BLaER1 treated with 17β-estradiol and CSF1 and Interleukin-3, amounts not matched to agents 10 nM and 100 nM (cell line): ENCODE results near the gene HNRNPAB.

Experiments used
- H3K27ac ChIP-seq, 11 experiments: shearing (Covaris generic); formaldehyde crosslinking; 2 replicates each; pipeline ENCODE4 v1.8.1; 2022
- H3K27me3 ChIP-seq, 11 experiments: shearing (Covaris generic); formaldehyde crosslinking; 2 replicates each; pipeline ENCODE4 v1.8.1; 2022
- H3K36me3 ChIP-seq, 11 experiments: shearing (Covaris generic); formaldehyde crosslinking; 2 replicates each; pipeline ENCODE4 v1.8.1; 2022
- H3K4me1 ChIP-seq, 10 experiments: shearing (Covaris generic); formaldehyde crosslinking; 2 replicates each; pipeline ENCODE4 v1.8.1; 2022
- H3K4me2 ChIP-seq, 11 experiments: shearing (Covaris generic); formaldehyde crosslinking; 2 replicates each; pipeline ENCODE4 v1.8.1; 2022
- H3K4me3 ChIP-seq, 10 experiments: shearing (Covaris generic); formaldehyde crosslinking; 2 replicates each; pipeline ENCODE4 v1.8.1; 2022
- H3K9ac ChIP-seq, 11 experiments: shearing (Covaris generic); formaldehyde crosslinking; 2 replicates each; pipeline ENCODE4 v1.8.1; 2022
- H3K9me3 ChIP-seq, 11 experiments: shearing (Covaris generic); formaldehyde crosslinking; replicated peaks in 1 of 11; 2 replicates each; pipeline ENCODE4 v1.8.1; 2022
- H4K20me1 ChIP-seq, 11 experiments: shearing (Covaris generic); formaldehyde crosslinking; 2 replicates each; pipeline ENCODE4 v1.8.1; 2022
- Cebpa-rat ChIP-seq, 11 experiments: shearing (Covaris generic); IDR thresholded peaks; 2 replicates each; pipeline ENCODE4 v1.8.1; 2022

The HNRNPAB gene

GRCh38 chr5:178218827-178219226 is 14.5 kb downstream of the HNRNPAB start:
- H3K27me3 ChIP-seq: no peaks in the 10 kb centered on the region
- no peaks in the 10 kb centered on the region for H3K9me3 ChIP-seq
- peaks cover 9 to 69% (median 35%) of the 10 kb centered on the region in 10 experiments; a peak in 16 of 20 replicates for H3K4me1 ChIP-seq
- no peak overlapping the region for H3K4me2 ChIP-seq
- no peak overlapping the region for H3K27ac ChIP-seq
- H3K9ac ChIP-seq: no peak overlapping the region
- peaks cover 75 to 100% (median 93%) of the 10 kb centered on the region in 11 experiments for H3K36me3 ChIP-seq
- no peak for TF ChIP-seq Cebpa-rat (IDR thresholded peaks at IDR 0.05)
- peaks cover 70 to 99% (median 87%) of the 10 kb centered on the region in 11 experiments; a peak in 21 of 22 replicates for H4K20me1 ChIP-seq
- H3K4me3 ChIP-seq: no peak overlapping the region

- peaks cover 0 to 58% (median 21%) of the 10 kb centered on the region in 10 experiments; a peak in 15 of 20 replicates for H3K4me1 ChIP-seq
- peak overlapping the region in 5 of 11 experiments; percentile 7 to 26 (median 23); a peak in 5 of 22 replicates for H3K9ac ChIP-seq
- H3K27me3 ChIP-seq: no peaks in the 10 kb centered on the region
- peak overlapping the region in 9 of 11 experiments; percentile 2 to 46 (median 34); a peak in 13 of 22 replicates for H3K27ac ChIP-seq
- no peaks in the 10 kb centered on the region for H3K9me3 ChIP-seq
- peaks cover 74 to 100% (median 93%) of the 10 kb centered on the region in 11 experiments for H3K36me3 ChIP-seq
- peaks cover 58 to 99% (median 83%) of the 10 kb centered on the region in 11 experiments; a peak in 21 of 22 replicates for H4K20me1 ChIP-seq
- H3K4me2 ChIP-seq: peak overlapping the region in 6 of 11 experiments; percentile 10 to 83 (median 53); a peak in 11 of 22 replicates
- TF ChIP-seq Cebpa-rat (IDR thresholded peaks at IDR 0.05): no peak
- H3K4me3 ChIP-seq: no peak overlapping the region
Observed at GRCh38 chr5:178221282-178221681, 16.9 kb downstream of the HNRNPAB start.

- Histone ChIP-seq H3K27ac (peak overlapping the region in 8 of 11 experiments; percentile 2 to 46 (median 37); a peak in 10 of 22 replicates), H3K9me3 (no peaks in the 10 kb centered on the region), H3K4me3 (no peak overlapping the region), H3K4me1 (peaks cover 0 to 52% (median 18%) of the 10 kb centered on the region in 10 experiments; a peak in 15 of 20 replicates), H3K27me3 (no peaks in the 10 kb centered on the region), H4K20me1 (peaks cover 52 to 99% (median 83%) of the 10 kb centered on the region in 11 experiments; a peak in 21 of 22 replicates), H3K4me2 (peak overlapping the region in 7 of 11 experiments; percentile 10 to 83 (median 53); a peak in 12 of 22 replicates), H3K36me3 (peaks cover 74 to 100% (median 93%) of the 10 kb centered on the region in 11 experiments), H3K9ac (peak overlapping the region in 5 of 11 experiments; percentile 3 to 26 (median 23); a peak in 5 of 22 replicates)
- no peak for TF ChIP-seq Cebpa-rat (IDR thresholded peaks at IDR 0.05)
Observed at GRCh38 chr5:178221853-178222252, 17.5 kb downstream of the HNRNPAB start.

GRCh38 chr5:178222292-178222691 is 18.0 kb downstream of the HNRNPAB start:
- peaks cover 74 to 100% (median 93%) of the 10 kb centered on the region in 11 experiments for H3K36me3 ChIP-seq

GRCh38 chr5:178223196-178223773 is 19.0 kb downstream of the HNRNPAB start:
- no peaks in the 10 kb centered on the region for H3K27me3 ChIP-seq

More at GRCh38 chr5:178222292-178222691, 18.0 kb downstream of the HNRNPAB start:
- no peaks in the 10 kb centered on the region for H3K9me3 ChIP-seq
- no peak for TF ChIP-seq Cebpa-rat (IDR thresholded peaks at IDR 0.05)
- H3K9ac ChIP-seq: peak overlapping the region in 2 of 11 experiments; percentile 3 to 25; a peak in 1 of 22 replicates
- H3K27ac ChIP-seq: no peak overlapping the region
- H3K4me1 ChIP-seq: peaks cover 0 to 53% (median 19%) of the 10 kb centered on the region in 10 experiments; a peak in 15 of 20 replicates
- H3K4me2 ChIP-seq: peak overlapping the region in 5 of 11 experiments; percentile 46 to 83 (median 53); a peak in 10 of 22 replicates
- peaks cover 55 to 99% (median 83%) of the 10 kb centered on the region in 11 experiments; a peak in 21 of 22 replicates for H4K20me1 ChIP-seq
- H3K4me3 ChIP-seq: no peak overlapping the region
- no peaks in the 10 kb centered on the region for H3K27me3 ChIP-seq

GRCh38 chr5:178223828-178224335 is 19.5 kb downstream of the HNRNPAB start:
- Histone ChIP-seq H3K27ac (no peak overlapping the region), H3K9ac (no peak overlapping the region), H3K4me1 (peaks cover 0 to 69% (median 21%) of the 10 kb centered on the region in 10 experiments; a peak in 15 of 20 replicates), H3K36me3 (peaks cover 81 to 100% (median 96%) of the 10 kb centered on the region in 11 experiments), H3K4me3 (no peak overlapping the region), H3K4me2 (peak overlapping the region in 1 of 11 experiments; percentile 24; a peak in 1 of 22 replicates), H3K27me3 (no peaks in the 10 kb centered on the region), H3K9me3 (no peaks in the 10 kb centered on the region), H4K20me1 (peaks cover 64 to 100% (median 94%) of the 10 kb centered on the region in 11 experiments; a peak in 21 of 22 replicates)
- no peak for TF ChIP-seq Cebpa-rat (IDR thresholded peaks at IDR 0.05)

More at GRCh38 chr5:178223196-178223773, 19.0 kb downstream of the HNRNPAB start:
- H3K9ac ChIP-seq: no peak overlapping the region
- no peak overlapping the region for H3K27ac ChIP-seq
- H3K4me3 ChIP-seq: no peak overlapping the region
- no peak for TF ChIP-seq Cebpa-rat (IDR thresholded peaks at IDR 0.05)
- peaks cover 0 to 63% (median 21%) of the 10 kb centered on the region in 10 experiments; a peak in 15 of 20 replicates for H3K4me1 ChIP-seq
- H4K20me1 ChIP-seq: peaks cover 64 to 100% (median 91%) of the 10 kb centered on the region in 11 experiments; a peak in 21 of 22 replicates
- H3K36me3 ChIP-seq: peaks cover 81 to 100% (median 96%) of the 10 kb centered on the region in 11 experiments
- no peaks in the 10 kb centered on the region for H3K9me3 ChIP-seq
- H3K4me2 ChIP-seq: peak overlapping the region in 3 of 11 experiments; percentile 24 to 63 (median 53); a peak in 2 of 22 replicates

GRCh38 chr5:178224403-178224802 is 20.1 kb downstream of the HNRNPAB start:
- no peak overlapping the region for H3K4me2 ChIP-seq
- no peaks in the 10 kb centered on the region for H3K27me3 ChIP-seq
- TF ChIP-seq Cebpa-rat (IDR thresholded peaks at IDR 0.05): no peak
- peaks cover 63 to 100% (median 99%) of the 10 kb centered on the region in 11 experiments; a peak in 21 of 22 replicates for H4K20me1 ChIP-seq
- H3K9me3 ChIP-seq: no peaks in the 10 kb centered on the region
- no peak overlapping the region for H3K9ac ChIP-seq
- H3K4me1 ChIP-seq: peaks cover 0 to 74% (median 22%) of the 10 kb centered on the region in 10 experiments; a peak in 15 of 20 replicates
- H3K27ac ChIP-seq: no peak overlapping the region
- no peak overlapping the region for H3K4me3 ChIP-seq
- H3K36me3 ChIP-seq: peaks cover 85 to 100% (median 97%) of the 10 kb centered on the region in 11 experiments

GRCh38 chr5:178225174-178225573 is 20.8 kb downstream of the HNRNPAB start:
- H3K4me1 ChIP-seq: peaks cover 1 to 80% (median 29%) of the 10 kb centered on the region in 10 experiments; a peak in 16 of 20 replicates
- H3K9me3 ChIP-seq: no peaks in the 10 kb centered on the region
- H3K27ac ChIP-seq: no peak overlapping the region
- H3K4me3 ChIP-seq: no peak overlapping the region
- H3K4me2 ChIP-seq: no peak overlapping the region
- H3K36me3 ChIP-seq: peaks cover 85 to 100% (median 98%) of the 10 kb centered on the region in 11 experiments
- TF ChIP-seq Cebpa-rat (IDR thresholded peaks at IDR 0.05): no peak
- H4K20me1 ChIP-seq: peaks cover 68 to 100% (median 99%) of the 10 kb centered on the region in 11 experiments; a peak in 21 of 22 replicates
- H3K27me3 ChIP-seq: no peaks in the 10 kb centered on the region
- no peak overlapping the region for H3K9ac ChIP-seq
